ENCODE data around the gene ARHGAP10. TPM values are rescaled to one million over a fixed set of nuclear protein-coding genes. Genes with fewer than 3 reads are reported as not detected.

Gene ARHGAP10
- 13.1 and 22.0 TPM in 2 replicates for total RNA-seq

GRCh38 chr4:147731580-147732517, at the start of gene ARHGAP10:
Gene ARHGAP10 (plus strand): TSS chr4:147732088. CDS start chr4:147732302, 214 bp downstream.

DNA sequence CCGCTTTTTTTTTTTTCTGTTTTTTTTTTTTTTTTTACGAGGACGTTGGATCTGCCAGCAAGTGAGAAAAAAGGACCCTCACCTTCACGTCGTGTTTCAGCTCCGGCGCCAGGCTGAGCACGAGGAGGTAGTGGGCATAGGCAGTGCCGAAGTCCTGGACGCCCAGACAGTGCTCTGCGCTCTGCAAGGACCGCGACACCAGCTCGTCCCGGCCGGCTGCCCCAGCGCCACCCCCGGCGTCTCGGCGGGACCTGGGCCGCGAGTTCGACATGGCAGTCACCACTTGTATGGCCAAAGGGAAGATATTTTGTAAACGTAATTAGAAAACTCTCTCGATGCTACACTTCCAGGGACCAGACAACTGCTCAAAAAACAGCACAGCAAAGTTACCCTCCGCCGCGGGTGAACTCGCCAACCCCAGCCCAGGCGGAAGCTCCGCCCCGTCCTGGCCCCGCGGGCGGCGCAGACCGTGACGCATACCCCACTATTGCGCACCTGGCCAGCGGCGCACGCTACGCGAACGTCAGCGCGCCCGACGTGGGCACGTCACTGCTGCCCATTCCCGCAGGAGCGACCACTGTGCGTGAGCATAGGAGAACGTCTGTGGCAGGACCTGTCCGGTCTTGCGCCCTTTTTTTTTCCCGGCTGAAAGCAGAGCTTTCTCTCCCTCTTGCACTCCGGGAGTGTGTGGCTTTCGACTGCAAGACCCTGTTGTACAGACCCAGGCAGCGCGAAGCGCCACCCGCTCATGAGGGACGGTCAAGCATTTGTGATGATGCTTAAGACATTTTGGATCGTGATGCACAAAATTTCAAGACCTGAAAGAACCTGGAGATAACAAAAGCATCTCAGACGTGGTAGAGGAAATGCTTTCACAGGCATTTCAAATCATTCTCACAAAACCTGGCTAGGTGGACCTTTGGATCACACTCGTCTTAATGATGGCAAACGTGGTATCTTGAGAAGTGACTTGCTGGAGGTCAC, 47.9 kb upstream of the ARHGAP10 start, which contains the start of gene PRMT9:
Gene PRMT9 (minus strand): TSS at position 447 of the 984 bp plus-strand sequence. CDS start 176 bp downstream, at position 271.

Other genes with a start within 250 kb of the ARHGAP10 start
- 19.1 and 42.2 TPM in 2 replicates for gene TMEM184C, start 114.7 kb upstream of the ARHGAP10 start, total RNA-seq
- gene PRMT9, start 47.9 kb upstream of the ARHGAP10 start, total RNA-seq, result 5.8 and 13.2 TPM in 2 replicates